A549 treated with CpdA at 1 μM for 4 hours (cell line): Measurements from ENCODE around the gene SPIRE2. TPM values are rescaled to one million over a fixed set of nuclear protein-coding genes. Genes with fewer than 3 reads are reported as not detected.

Experiments used
- total RNA-seq: library from RNA; stranded (reverse); fragments of 200-300 nt; extraction: Qiagen RNA extraction; gene quantifications from 5 replicates; pipeline ENCODE4 v1.2.3, GENCODE V29; 2022; ENCODE audit warnings: low read depth

Gene SPIRE2
- total RNA-seq, result 6.3 to 8.7 TPM (median 7.7 TPM) in 5 replicates

GRCh38 chr16:89828199-89828869 lies at the start of gene SPIRE2:
Gene SPIRE2, plus strand, starts transcription at chr16:89828475. Its CDS starts 76 bp downstream, at chr16:89828551.

GRCh38 chr16:89873109-89873971 lies 45.1 kb downstream of the SPIRE2 start, which contains the start of gene TCF25:
Gene TCF25, plus strand, starts transcription at chr16:89873592. Its CDS starts 76 bp downstream, at chr16:89873668.

GRCh38 chr16:89918453-89919347 lies 90.4 kb downstream of the SPIRE2 start, which contains the start of gene MC1R:
Gene MC1R, plus strand, starts transcription at chr16:89918862. Its CDS starts 397 bp downstream, at chr16:89919259.

Other genes starting within 250 kb of the SPIRE2 start
- 0.59 to 1.5 TPM (median 0.97 TPM) in 5 replicates for gene DPEP1, start 214.8 kb upstream of the SPIRE2 start, total RNA-seq
- gene CHMP1A, start 170.8 kb upstream of the SPIRE2 start, total RNA-seq, result 88.9 to 113 TPM (median 92.5 TPM) in 5 replicates
- 13.2 to 16.0 TPM (median 15.2 TPM) in 5 replicates for gene SPATA33, start 170.6 kb upstream of the SPIRE2 start, total RNA-seq
- gene CDK10, start 141.8 kb upstream of the SPIRE2 start, total RNA-seq, result 39.4 to 73.0 TPM (median 62.4 TPM) in 5 replicates
- gene SPATA2L, start 126.8 kb upstream of the SPIRE2 start, total RNA-seq, result 7.6 to 11.7 TPM (median 10.9 TPM) in 5 replicates
- 3.6 to 5.6 TPM (median 4.3 TPM) in 5 replicates for gene VPS9D1, start 107.6 kb upstream of the SPIRE2 start, total RNA-seq
- 15.7 to 18.2 TPM (median 17.5 TPM) in 5 replicates for gene ZNF276, start 106.9 kb upstream of the SPIRE2 start, total RNA-seq
- 33.2 to 40.7 TPM (median 36.0 TPM) in 5 replicates for gene FANCA, start 11.8 kb upstream of the SPIRE2 start, total RNA-seq
- gene TCF25, start 45.1 kb downstream of the SPIRE2 start, total RNA-seq, result 70.7 to 94.5 TPM (median 76.8 TPM) in 5 replicates
- gene MC1R, start 90.4 kb downstream of the SPIRE2 start, total RNA-seq, result 5.3 to 8.6 TPM (median 7.5 TPM) in 5 replicates
- 177 to 263 TPM (median 233 TPM) in 5 replicates for gene TUBB3, start 94.9 kb downstream of the SPIRE2 start, total RNA-seq
- 94.3 to 116 TPM (median 113 TPM) in 5 replicates for gene DEF8, start 120.3 kb downstream of the SPIRE2 start, total RNA-seq
- 47.6 to 60.8 TPM (median 57.9 TPM) in 5 replicates for gene DBNDD1, start 191.0 kb downstream of the SPIRE2 start, total RNA-seq
- not detected in 5 replicates for gene PRDM7, start 248.9 kb downstream of the SPIRE2 start, total RNA-seq